HCT116 (cell line): ENCODE data around the gene CLEC5A. TPM values are rescaled to one million over a fixed set of nuclear protein-coding genes. Genes with fewer than 3 reads are reported as not detected.

Source experiments
- ATAC-seq: fragments of 200-7000 bp; cut with Tn5 transposase; 2 replicates; pipeline ENCODE4 v1.9.1; 2020; ENCODE audit warnings: mild to moderate bottlenecking, moderate library complexity
- BruUV-seq: library from RNA; stranded (reverse); fragments of 400-500 nt; replicated peaks from 2 replicates; lab custom pipeline; 2021; lab: Mats Ljungman, UMichigan
- CTCF ChIA-PET: fragments of 300-600 bp; sonication (Branson Sonifier 250); formaldehyde crosslinking; loops from one replicate; lab custom pipeline; 2021; ENCODE audit warnings: antibody characterized with exemption; lab: Charles Lee
- POLR2A ChIA-PET: fragments of 300-600, 350-600 bp; sonication (Branson Sonifier 250); formaldehyde crosslinking; loops from one replicate; lab custom pipeline; 2021; ENCODE audit warnings: antibody characterized with exemption; lab: Charles Lee
- RAD21 ChIA-PET, 2 experiments: fragments of 300-600 bp; sonication (Branson Sonifier 250); formaldehyde crosslinking; loops; one replicate each; lab custom pipeline; 2023; ENCODE audit warnings: low total read pairs in 2 of 2; ENCODE audit not compliant: uncharacterized antibody in 2 of 2, unreplicated experiment in 2 of 2, low non-redundant PET in 1 of 2; lab: Charles Lee
- DNase-seq: peaks from one replicate; pipeline ENCODE4 v3.0.0-alpha.2; 2010; ENCODE audit warnings: low read depth, low spot score
- H2AFZ ChIP-seq: fragments of 200-600 bp; shearing (Covaris generic), sonication (generic); 2 replicates; pipeline ENCODE4 v1.6.1; 2017; ENCODE audit warnings: low read depth, mixed run types, mixed read lengths, antibody characterized with exemption, low read length; ENCODE audit not compliant: poor library complexity, severe bottlenecking
- H3K27ac ChIP-seq: 2 replicates; pipeline ENCODE4 v1.5.1; 2012; ENCODE audit warnings: low read depth, low read length
- H3K27me3 ChIP-seq: fragments of 200-600 bp; sonication (generic); 2 replicates; pipeline ENCODE4 v1.6.1; 2016; ENCODE audit warnings: mixed run types, low read length, mixed read lengths; ENCODE audit not compliant: insufficient read depth
- H3K36me3 ChIP-seq, 2 experiments: fragments of 200-500 bp in 1 of 2; fragments of 200-600 bp in 1 of 2; sonication (Bioruptor generic) in 1 of 2; sonication (generic) in 1 of 2; 2 replicates each; pipeline versions ENCODE4 v1.5.1 to v1.6.1; 2014 to 2016; ENCODE audit warnings: low read length in 2 of 2, inconsistent platforms in 1 of 2, mixed read lengths in 1 of 2, mixed run types in 1 of 2; ENCODE audit not compliant: insufficient read depth in 2 of 2, control insufficient read depth in 1 of 2
- H3K4me1 ChIP-seq, 2 experiments: fragments of 200-600 bp in 1 of 2; sonication (generic) in 1 of 2; 2 replicates each; pipeline versions ENCODE4 v1.5.1 to v1.6.1; 2012 to 2017; ENCODE audit warnings: low read length in 2 of 2, inconsistent platforms in 1 of 2, mild to moderate bottlenecking in 1 of 2, mixed read lengths in 1 of 2, mixed run types in 1 of 2, moderate library complexity in 1 of 2; ENCODE audit not compliant: insufficient read depth in 2 of 2, control insufficient read depth in 1 of 2
- H3K4me2 ChIP-seq: fragments of 200-600 bp; sonication (generic); 2 replicates; pipeline ENCODE4 v1.6.1; 2017; ENCODE audit warnings: mixed run types, low read length, mixed read lengths
- H3K4me3 ChIP-seq, 2 experiments: fragments of 200-600 bp in 1 of 2; sonication (generic) in 1 of 2; replicated peaks in 1 of 2; 2 replicates each; pipeline ENCODE4 v1.5.1; 2011 to 2016; ENCODE audit warnings: low read length in 2 of 2, control low read depth in 1 of 2, low read depth in 1 of 2, mild to moderate bottlenecking in 1 of 2, mixed read lengths in 1 of 2, mixed run types in 1 of 2
- H3K79me2 ChIP-seq: fragments of 200-600 bp; sonication (generic); 2 replicates; pipeline ENCODE4 v1.6.1; 2017; ENCODE audit warnings: mild to moderate bottlenecking, mixed run types, low read length, moderate library complexity, mixed read lengths; ENCODE audit not compliant: insufficient read depth
- H3K9ac ChIP-seq: fragments of 200-600 bp; sonication (generic); 2 replicates; pipeline ENCODE4 v1.6.1; 2016; ENCODE audit warnings: low read length, mixed read lengths
- H3K9me2 ChIP-seq: fragments of 200-600 bp; sonication (generic), shearing (Covaris generic); 2 replicates; pipeline ENCODE4 v1.6.1; 2017; ENCODE audit warnings: mixed run types, mild to moderate bottlenecking, moderate library complexity; ENCODE audit not compliant: insufficient read depth
- H3K9me3 ChIP-seq, 2 experiments: fragments of 200-500 bp in 1 of 2; fragments of 200-600 bp in 1 of 2; sonication (Bioruptor generic) in 1 of 2; sonication (generic) in 1 of 2; 2 replicates each; pipeline ENCODE4 v1.6.1; 2014 to 2017; ENCODE audit warnings: low read length in 2 of 2, mixed read lengths in 2 of 2, inconsistent platforms in 1 of 2, low read depth in 1 of 2, mild to moderate bottlenecking in 1 of 2, mixed run types in 1 of 2, moderate library complexity in 1 of 2; ENCODE audit not compliant: control insufficient read depth in 1 of 2, insufficient read depth in 1 of 2
- H4K20me1 ChIP-seq: fragments of 200-600 bp; sonication (generic), shearing (Covaris generic); 2 replicates; pipeline ENCODE4 v1.6.1; 2017; ENCODE audit warnings: mixed run types, mild to moderate bottlenecking, moderate library complexity; ENCODE audit not compliant: insufficient read depth
- ATF3 ChIP-seq: IDR thresholded peaks from 2 replicates; pipeline ENCODE4 v1.6.1; 2012
- EZH2 ChIP-seq: fragments of 200-600 bp; sonication (generic); IDR thresholded peaks from 2 replicates; pipeline ENCODE4 v1.6.1; 2017; ENCODE audit warnings: antibody characterized with exemption, mixed run types
- EZH2phosphoT487 ChIP-seq: fragments of 200-600 bp; IDR thresholded peaks from 2 replicates; pipeline ENCODE4 v1.6.1; 2018; ENCODE audit warnings: antibody characterized with exemption, borderline replicate concordance
- POLR2A ChIP-seq: IDR thresholded peaks from 2 replicates; pipeline ENCODE4 v1.7.0; 2011; ENCODE audit warnings: borderline replicate concordance; ENCODE audit not compliant: insufficient read depth, insufficient read length; ENCODE audit errors: extremely low read depth
- POLR2AphosphoS5 ChIP-seq: IDR thresholded peaks from 2 replicates; pipeline ENCODE4 v1.6.1; 2011; ENCODE audit warnings: mild to moderate bottlenecking, low read depth, low read length, moderate library complexity
- RAD21 ChIP-seq: IDR thresholded peaks from 2 replicates; pipeline ENCODE4 v1.6.1; 2012; ENCODE audit warnings: low read depth, mild to moderate bottlenecking
- TCF7L2 ChIP-seq: IDR thresholded peaks from 2 replicates; pipeline ENCODE4 v1.7.0; 2011; ENCODE audit warnings: borderline replicate concordance, inconsistent platforms; ENCODE audit not compliant: insufficient read depth, insufficient read length; ENCODE audit errors: extremely low read depth
- ZNF274 ChIP-seq: fragments of 200-500 bp; sonication (Bioruptor generic); IDR thresholded peaks from 2 replicates; pipeline ENCODE4 v1.6.1; 2014; ENCODE audit warnings: mild to moderate bottlenecking, low read depth, low read length, inconsistent platforms
- intact Hi-C: fragments of 100-400 bp; cut with micrococcal nuclease; formaldehyde crosslinking; loops from 2 replicates; pipeline ENCODE4 v1.10.0; 2022
- total RNA-seq: library from RNA; stranded (reverse); gene quantifications from one replicate; pipeline ENCODE4 v1.2.1, GENCODE V29; 2021; ENCODE audit not compliant: unreplicated experiment
- TF ChIP-seq, protein P1 (sequence below), 3 experiments: fragments of 200-600 bp in 1 of 3; sonication (generic) in 1 of 3; IDR thresholded peaks in 2 of 3; conservative IDR thresholded peaks in 1 of 3; 2 replicates each; pipeline ENCODE4 v1.5.1; 2012 to 2017; ENCODE audit warnings: low read depth in 2 of 3, low read length in 2 of 3, antibody characterized with exemption in 1 of 3, borderline replicate concordance in 1 of 3, control low read depth in 1 of 3, mild to moderate bottlenecking in 1 of 3, mixed read lengths in 1 of 3, mixed run types in 1 of 3, moderate library complexity in 1 of 3; ENCODE audit not compliant: insufficient read depth in 1 of 3

The CLEC5A gene
- total RNA-seq, 1 experiment from 2014 or later = 0.32 TPM

DNA sequence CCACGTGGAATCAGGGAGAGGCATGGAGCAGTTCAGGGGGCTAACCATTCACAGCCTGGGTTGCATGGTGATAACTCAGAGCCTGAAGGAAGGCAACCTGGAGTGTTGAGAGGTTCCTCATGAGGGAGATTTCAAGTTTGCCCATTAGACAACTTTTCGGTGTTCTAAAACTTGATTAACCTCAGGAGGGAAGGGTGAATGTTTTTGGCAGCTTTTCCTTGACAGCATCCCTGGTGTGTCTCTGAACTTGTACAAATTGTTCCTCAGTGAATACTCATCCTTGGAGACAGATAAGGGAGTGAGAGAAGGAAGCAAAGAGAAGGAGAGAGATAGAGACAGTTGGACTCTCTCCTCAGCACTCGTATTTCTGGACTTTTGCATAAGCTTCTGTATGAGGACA, 30.7 kb downstream of the CLEC5A start, which contains the start of gene OR9A4:
Gene OR9A4, plus strand, starts transcription at position 301 of the 400 bp plus-strand sequence. CDS start 2,477 bp downstream, outside the sequence.
- POLR2A ChIA-PET = no interaction called here
- Histone ChIP-seq H3K4me1 (no peaks in the 10 kb centered on the region), H3K9me2 (no peaks in the 10 kb centered on the region), H3K27ac (no peak within 1 kb of the TSS), H3K4me2 (no peak within 1 kb of the TSS), H3K27me3 (no peaks in the 10 kb centered on the region), H2AFZ (no peak within 1 kb of the TSS), H3K79me2 (no peaks in the 10 kb centered on the region), H3K4me3 (no peak within 1 kb of the TSS), H3K9me3 (no peaks in the 10 kb centered on the region), H4K20me1 (no peaks in the 10 kb centered on the region), H3K36me3 (no peaks in the 10 kb centered on the region), H3K9ac (no peak within 1 kb of the TSS)
- no TSS peak for BruUV-seq
- no peak for TF ChIP-seq ZNF274
- no peak for TF ChIP-seq RAD21
- TF ChIP-seq TCF7L2 = no peak
- TF ChIP-seq POLR2A = no peak
- TF ChIP-seq, protein P1, sequence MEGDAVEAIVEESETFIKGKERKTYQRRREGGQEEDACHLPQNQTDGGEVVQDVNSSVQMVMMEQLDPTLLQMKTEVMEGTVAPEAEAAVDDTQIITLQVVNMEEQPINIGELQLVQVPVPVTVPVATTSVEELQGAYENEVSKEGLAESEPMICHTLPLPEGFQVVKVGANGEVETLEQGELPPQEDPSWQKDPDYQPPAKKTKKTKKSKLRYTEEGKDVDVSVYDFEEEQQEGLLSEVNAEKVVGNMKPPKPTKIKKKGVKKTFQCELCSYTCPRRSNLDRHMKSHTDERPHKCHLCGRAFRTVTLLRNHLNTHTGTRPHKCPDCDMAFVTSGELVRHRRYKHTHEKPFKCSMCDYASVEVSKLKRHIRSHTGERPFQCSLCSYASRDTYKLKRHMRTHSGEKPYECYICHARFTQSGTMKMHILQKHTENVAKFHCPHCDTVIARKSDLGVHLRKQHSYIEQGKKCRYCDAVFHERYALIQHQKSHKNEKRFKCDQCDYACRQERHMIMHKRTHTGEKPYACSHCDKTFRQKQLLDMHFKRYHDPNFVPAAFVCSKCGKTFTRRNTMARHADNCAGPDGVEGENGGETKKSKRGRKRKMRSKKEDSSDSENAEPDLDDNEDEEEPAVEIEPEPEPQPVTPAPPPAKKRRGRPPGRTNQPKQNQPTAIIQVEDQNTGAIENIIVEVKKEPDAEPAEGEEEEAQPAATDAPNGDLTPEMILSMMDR (IDR thresholded peaks at IDR 0.05 in 2 of 3, conservative IDR thresholded peaks at IDR 0.05 in 1 of 3; ENCODE audit: borderline replicate concordance in 1 of 3, insufficient read depth in 1 of 3, low read depth in 2 of 3, low read length in 2 of 3) = no peak
- TF ChIP-seq ATF3 = no peak
- no peak for TF ChIP-seq EZH2
- TF ChIP-seq POLR2AphosphoS5 = no peak
- TF ChIP-seq EZH2phosphoT487 = no peak
- DNase-seq (no peak), ATAC-seq (no peak)
- RAD21 ChIA-PET = no interaction called here
- CTCF ChIA-PET = no interaction called here
- intact Hi-C loops = no loop called here
